IMR-90 (cell line): Measurements from ENCODE around the gene MAGI2. TPM values are rescaled to one million over a fixed set of nuclear protein-coding genes. Genes with fewer than 3 reads are reported as not detected.

Source experiments
- ATAC-seq: fragments of 200-7000 bp; cut with Tn5 transposase; 2 replicates; pipeline ENCODE4 v1.9.1; 2020; ENCODE audit warnings: low read depth, mild to moderate bottlenecking, moderate library complexity
- BruUV-seq: library from RNA; stranded (reverse); fragments of 400-500 nt; replicated peaks from 2 replicates; lab custom pipeline; 2021; lab: Mats Ljungman, UMichigan
- CTCF ChIA-PET: fragments of 300-600 bp; formaldehyde crosslinking; extraction: SDS; loops from one replicate; lab custom pipeline; 2021; ENCODE audit warnings: antibody characterized with exemption; lab: Yijun Ruan, JAX
- POLR2A ChIA-PET: fragments of 300-600 bp; sonication (Branson Sonifier 250); formaldehyde crosslinking; loops from one replicate; lab custom pipeline; 2022; ENCODE audit warnings: antibody characterized with exemption; ENCODE audit not compliant: unreplicated experiment; lab: Charles Lee
- DNase-seq: peaks from one replicate; pipeline ENCODE4 v3.0.0; 2013
- H2AFZ ChIP-seq: replicated peaks from 2 replicates; pipeline ENCODE3; 2013; ENCODE audit warnings: low read length, mild to moderate bottlenecking; ENCODE audit not compliant: poor library complexity
- H2AK5ac ChIP-seq: 2 replicates; pipeline ENCODE4 v1.6.1; 2013; ENCODE audit warnings: low read depth, low read length, inconsistent platforms
- H2AK9ac ChIP-seq: replicated peaks from 2 replicates; pipeline ENCODE3; 2013; ENCODE audit warnings: mild to moderate bottlenecking, low read depth, low read length, moderate library complexity; ENCODE audit not compliant: poor library complexity
- H2BK120ac ChIP-seq: 2 replicates; pipeline ENCODE4 v1.6.1; 2013; ENCODE audit warnings: low read depth, low read length, inconsistent platforms
- H2BK15ac ChIP-seq: 3 replicates; pipeline ENCODE4 v1.6.1; 2013; ENCODE audit warnings: low read depth, low read length, inconsistent platforms
- H2BK20ac ChIP-seq: 2 replicates; pipeline ENCODE4 v1.6.1; 2013; ENCODE audit warnings: low read depth, mild to moderate bottlenecking, inconsistent platforms, low read length, moderate library complexity
- H2BK5ac ChIP-seq: 2 replicates; pipeline ENCODE4 v1.6.1; 2013; ENCODE audit warnings: mild to moderate bottlenecking, low read depth, low read length, inconsistent platforms; ENCODE audit not compliant: poor library complexity, severe bottlenecking
- H3K14ac ChIP-seq: replicated peaks from 2 replicates; pipeline ENCODE4 v1.6.1; 2013; ENCODE audit warnings: low read depth, low read length, inconsistent platforms
- H3K18ac ChIP-seq: 2 replicates; pipeline ENCODE4 v1.6.1; 2013; ENCODE audit warnings: low read depth, low read length, control low read depth
- H3K23ac ChIP-seq: 2 replicates; pipeline ENCODE4 v1.6.1; 2013; ENCODE audit warnings: low read depth, low read length, inconsistent platforms
- H3K27ac ChIP-seq: 2 replicates; pipeline ENCODE4 v1.5.1; 2013; ENCODE audit warnings: mild to moderate bottlenecking, control low read depth, low read length; ENCODE audit not compliant: insufficient read depth
- H3K27me3 ChIP-seq: 2 replicates; pipeline ENCODE4 v1.6.1; 2013; ENCODE audit warnings: low read length; ENCODE audit not compliant: control insufficient read depth, insufficient read depth
- H3K36me3 ChIP-seq: 2 replicates; pipeline ENCODE4 v1.6.1; 2013; ENCODE audit warnings: low read length, mixed read lengths; ENCODE audit not compliant: control insufficient read depth, insufficient read depth
- H3K4ac ChIP-seq: 2 replicates; pipeline ENCODE4 v1.6.1; 2013; ENCODE audit warnings: low read depth, low read length, inconsistent platforms
- H3K4me1 ChIP-seq: 2 replicates; pipeline ENCODE4 v1.6.1; 2013; ENCODE audit warnings: low read length, mixed read lengths; ENCODE audit not compliant: control insufficient read depth, insufficient read depth
- H3K4me2 ChIP-seq: 2 replicates; pipeline ENCODE4 v1.6.1; 2013; ENCODE audit warnings: low read depth, mild to moderate bottlenecking, control low read depth, low read length, moderate library complexity
- H3K4me3 ChIP-seq: 2 replicates; pipeline ENCODE4 v1.5.1; 2013; ENCODE audit warnings: low read depth, mild to moderate bottlenecking, control low read depth, low read length, moderate library complexity; ENCODE audit not compliant: insufficient read depth
- H3K56ac ChIP-seq: 2 replicates; pipeline ENCODE4 v1.6.1; 2013; ENCODE audit warnings: low read length, inconsistent platforms; ENCODE audit not compliant: insufficient read depth; ENCODE audit errors: extremely low read depth
- H3K79me1 ChIP-seq, 2 experiments: 2 replicates each; pipeline ENCODE4 v1.6.1; 2013; ENCODE audit warnings: low read length in 2 of 2, inconsistent platforms in 1 of 2, low read depth in 1 of 2
- H3K9ac ChIP-seq: 2 replicates; pipeline ENCODE4 v1.6.1; 2013; ENCODE audit warnings: low read depth, low read length, control low read depth
- H3K9me1 ChIP-seq: 2 replicates; pipeline ENCODE4 v1.6.1; 2013; ENCODE audit warnings: low read length, inconsistent platforms; ENCODE audit not compliant: insufficient read depth
- H3K9me3 ChIP-seq: 2 replicates; pipeline ENCODE4 v1.6.1; 2013; ENCODE audit warnings: low read length; ENCODE audit not compliant: control insufficient read depth, insufficient read depth
- H4K20me1 ChIP-seq: 2 replicates; pipeline ENCODE4 v1.6.1; 2013; ENCODE audit warnings: low read length, inconsistent platforms; ENCODE audit not compliant: insufficient read depth
- H4K5ac ChIP-seq: 2 replicates; pipeline ENCODE4 v1.6.1; 2013; ENCODE audit warnings: mild to moderate bottlenecking, low read depth, low read length, control low read depth
- H4K8ac ChIP-seq, 2 experiments: 2 replicates each; pipeline ENCODE4 v1.6.1; 2013; ENCODE audit warnings: low read depth in 2 of 2, low read length in 2 of 2, control low read depth in 1 of 2, inconsistent platforms in 1 of 2
- H4K91ac ChIP-seq: 2 replicates; pipeline ENCODE4 v1.6.1; 2013; ENCODE audit warnings: low read depth, low read length, inconsistent platforms; ENCODE audit not compliant: insufficient read depth
- BHLHE40 ChIP-seq: fragments of 150-350 bp; IDR thresholded peaks from 2 replicates; pipeline ENCODE4 v1.6.1; 2016; ENCODE audit warnings: mild to moderate bottlenecking, low read depth, low read length
- CEBPB ChIP-seq: IDR thresholded peaks from 2 replicates; pipeline ENCODE4 v1.6.1; 2012; ENCODE audit warnings: low read depth, low read length, improper control_type of control experiment
- CHD1 ChIP-seq: IDR thresholded peaks from 2 replicates; pipeline ENCODE4 v1.6.1; 2012; ENCODE audit warnings: low read depth, low read length, improper control_type of control experiment
- CTCF ChIP-seq: conservative IDR thresholded peaks from 2 replicates; pipeline ENCODE4 v1.5.1; 2012; ENCODE audit warnings: mild to moderate bottlenecking, low read depth, low read length, improper control_type of control experiment
- ELK1 ChIP-seq: fragments of 150-350 bp; IDR thresholded peaks from 2 replicates; pipeline ENCODE4 v1.6.1; 2016; ENCODE audit warnings: low read depth, mild to moderate bottlenecking, low read length, moderate library complexity, borderline replicate concordance
- FOS ChIP-seq: fragments of 150-350 bp; IDR thresholded peaks from 2 replicates; pipeline ENCODE4 v1.6.1; 2016; ENCODE audit warnings: low read depth, low read length
- MAFK ChIP-seq: IDR thresholded peaks from 2 replicates; pipeline ENCODE4 v1.6.1; 2012; ENCODE audit warnings: low read depth, low read length, improper control_type of control experiment
- MAZ ChIP-seq: IDR thresholded peaks from 2 replicates; pipeline ENCODE4 v1.6.1; 2012; ENCODE audit warnings: low read depth, mild to moderate bottlenecking, low read length, improper control_type of control experiment, moderate library complexity, borderline replicate concordance
- MXI1 ChIP-seq: IDR thresholded peaks from 2 replicates; pipeline ENCODE4 v1.6.1; 2012; ENCODE audit warnings: low read depth, mild to moderate bottlenecking, low read length, moderate library complexity, borderline replicate concordance
- NFE2L2 ChIP-seq: fragments of 150-350 bp; IDR thresholded peaks from 2 replicates; pipeline ENCODE4 v1.6.1; 2016; ENCODE audit warnings: low read depth, mild to moderate bottlenecking, low read length
- POLR2A ChIP-seq: IDR thresholded peaks from 2 replicates; pipeline ENCODE4 v1.6.1; 2012; ENCODE audit warnings: mild to moderate bottlenecking, low read depth, low read length
- RAD21 ChIP-seq: IDR thresholded peaks from 2 replicates; pipeline ENCODE4 v1.6.1; 2012; ENCODE audit warnings: low read length, improper control_type of control experiment
- RCOR1 ChIP-seq: IDR thresholded peaks from 2 replicates; pipeline ENCODE4 v1.6.1; 2012; ENCODE audit warnings: mild to moderate bottlenecking, low read length, improper control_type of control experiment; ENCODE audit not compliant: insufficient replicate concordance
- RFX5 ChIP-seq: IDR thresholded peaks from 2 replicates; pipeline ENCODE4 v1.8.0; 2012; ENCODE audit warnings: low read depth, mild to moderate bottlenecking, low read length, moderate library complexity
- SMC3 ChIP-seq: fragments of 150-350 bp; IDR thresholded peaks from 2 replicates; pipeline ENCODE4 v1.6.1; 2016; ENCODE audit warnings: low read depth, mild to moderate bottlenecking, antibody characterized with exemption, low read length, moderate library complexity
- USF2 ChIP-seq: fragments of 150-350 bp; IDR thresholded peaks from 2 replicates; pipeline ENCODE4 v1.6.1; 2017; ENCODE audit warnings: mild to moderate bottlenecking, antibody characterized with exemption, low read length, low read depth
- WGBS, 2 experiments: methylation state at CpG; one replicate each; pipeline versions ENCODE4 v1.1.5 to v1.1.7; 2013; ENCODE audit warnings: missing lambda C conversion rate in 2 of 2; ENCODE audit not compliant: insufficient read length in 1 of 2; ENCODE audit errors: extremely low coverage in 2 of 2; 5-methylcytosine and 5-hydroxymethylcytosine counted together
- dilution Hi-C: fragments of 300-500 bp; cut with HindIII; formaldehyde crosslinking; loops from one replicate; pipeline ENCODE4 v1.14.3; 2018; ENCODE audit warnings: low sequenced_read_pairs; ENCODE audit not compliant: unreplicated experiment
- in situ Hi-C: fragments of 300-500 bp; cut with MboI; formaldehyde crosslinking; loops from 3 replicates; pipeline ENCODE4 v1.14.3; 2019; ENCODE audit warnings: low sequenced_read_pairs, inconsistent platforms, mixed read lengths
- intact Hi-C: fragments of 100-400 bp; cut with micrococcal nuclease; formaldehyde crosslinking; loops from 2 replicates; pipeline ENCODE4 v1.10.0; 2022
- polyA plus RNA-seq, 3 experiments: library from polyadenylated mRNA; depleted of rRNA; stranded (reverse); fragments of >200 nt; gene quantifications; 2 replicates each; pipeline ENCODE4 v1.2.3, GENCODE V29; 2012; ENCODE audit warnings: low replicate concordance in 1 of 3
- total RNA-seq: library from RNA; depleted of rRNA; stranded (reverse); fragments of >200 nt; gene quantifications from 2 replicates; pipeline ENCODE4 v1.2.3, GENCODE V29; 2012

MAGI2 gene
- total and polyA plus RNA-seq, 2 of the 4 experiments (the other 2 are of a cell fraction) = 2.5 to 17.9 TPM

GRCh38 chr7:78345979-78346378, 1107.5 kb downstream of the MAGI2 start:
- dilution Hi-C loops = no loop called here
- no peak overlapping the region for H3K14ac ChIP-seq
- BruUV-seq = no TSS peak
- H2BK20ac ChIP-seq = no peak overlapping the region
- TF ChIP-seq CHD1 (no peak), RCOR1 (no peak), POLR2A (no peak), MAZ (no peak), MAFK (no peak), RFX5 (no peak), USF2 (no peak), RAD21 (no peak), NFE2L2 (no peak), CTCF (no peak), FOS (no peak), ELK1 (no peak), BHLHE40 (no peak), SMC3 (no peak), CEBPB (no peak), MXI1 (no peak)
- H3K9me1 ChIP-seq = no peaks in the 10 kb centered on the region; the same call in 1 of the 2 replicates
- H3K36me3 ChIP-seq = no peaks in the 10 kb centered on the region
- no peaks in the 10 kb centered on the region for H3K27me3 ChIP-seq
- H3K9ac ChIP-seq = no peak overlapping the region
- no peaks in the 10 kb centered on the region for H3K79me1 ChIP-seq
- H3K9me3 ChIP-seq = no peaks in the 10 kb centered on the region
- no peak overlapping the region for H2BK120ac ChIP-seq
- H3K4me1 ChIP-seq = no peaks in the 10 kb centered on the region; the same call in 1 of the 2 replicates
- no peak overlapping the region for H3K23ac ChIP-seq
- H4K5ac ChIP-seq = no peak overlapping the region
- H4K8ac ChIP-seq = no peak overlapping the region
- no peak overlapping the region for H2AK5ac ChIP-seq
- no peak overlapping the region for H3K4me3 ChIP-seq
- no peak overlapping the region for H3K27ac ChIP-seq
- H2AK9ac ChIP-seq = no peak overlapping the region
- ATAC-seq = peak; percentile 14; the same call in 1 of the 2 replicates
- no peak overlapping the region for H2BK5ac ChIP-seq
- CTCF ChIA-PET = interaction anchor here (0.7 kb wide), 1 partner anchor 16 kb away, joined by 3 read pairs; no protein-coding TSS in a partner anchor
- H3K56ac ChIP-seq = no peak overlapping the region
- H3K4me2 ChIP-seq = no peak overlapping the region
- in situ Hi-C loops = no loop called here
- H3K4ac ChIP-seq = no peak overlapping the region
- no peak overlapping the region for H2BK15ac ChIP-seq
- H2AFZ ChIP-seq = no peak overlapping the region
- POLR2A ChIA-PET = no interaction called here
- peak; percentile 34 for DNase-seq
- no peaks in the 10 kb centered on the region for H4K20me1 ChIP-seq
- no peak overlapping the region for H4K91ac ChIP-seq
- H3K18ac ChIP-seq = no peak overlapping the region
- WGBS, 2 experiments = no CpG with 5 or more reads among the region's 3 CpGs
- intact Hi-C loops = no loop called here
